ACC112 (cell line): ENCODE results near the gene LEFTY2.
"Not testable (repeated sequence)": the region's sequence is repeated elsewhere in the genome, so short reads cannot be mapped to it uniquely, and the experiment has no call there.

ENCODE experiments used
- H2AFZ ChIP-seq: fragments of 200-600 bp; sonication (generic); one replicate; pipeline ENCODE4 v1.6.0; 2017; ENCODE audit warnings: antibody characterized with exemption, low read length; ENCODE audit not compliant: unreplicated experiment
- H3K27ac ChIP-seq: fragments of 200-600 bp; sonication (generic); 2 replicates; pipeline ENCODE4 v1.5.1; 2014; ENCODE audit warnings: low read depth, mild to moderate bottlenecking, antibody characterized with exemption, low read length, moderate library complexity
- H3K27me3 ChIP-seq: fragments of 200-600 bp; sonication (generic); 2 replicates; pipeline ENCODE4 v1.6.1; 2014; ENCODE audit warnings: mild to moderate bottlenecking, antibody characterized with exemption, low read length, moderate library complexity, mixed read lengths; ENCODE audit not compliant: insufficient read depth
- H3K36me3 ChIP-seq: fragments of 200-600 bp; sonication (generic); 2 replicates; pipeline ENCODE4 v1.6.1; 2016; ENCODE audit warnings: mild to moderate bottlenecking, antibody characterized with exemption, low read length, moderate library complexity, mixed read lengths; ENCODE audit not compliant: insufficient read depth
- H3K4me1 ChIP-seq: fragments of 200-600 bp; sonication (generic); one replicate; pipeline ENCODE4 v1.6.1; 2016; ENCODE audit warnings: low read length, mixed read lengths; ENCODE audit not compliant: insufficient read depth, unreplicated experiment, control insufficient read depth
- H3K4me3 ChIP-seq: fragments of 200-600 bp; sonication (generic); 2 replicates; pipeline ENCODE4 v1.5.1; 2014; ENCODE audit warnings: mild to moderate bottlenecking, low read depth, low read length
- H3K79me2 ChIP-seq: fragments of 200-600 bp; sonication (generic); one replicate; pipeline ENCODE4 v1.6.0; 2016; ENCODE audit warnings: low read length; ENCODE audit not compliant: control insufficient read depth, unreplicated experiment, insufficient read depth

LEFTY2 gene

GRCh38 chr1:225972344-225973152 is 31.5 kb upstream of the LEFTY2 start:
- Histone ChIP-seq H3K79me2 (no peaks in the 10 kb centered on the region), H2AFZ (no peak overlapping the region), H3K36me3 (no peaks in the 10 kb centered on the region), H3K27me3 (no peaks in the 10 kb centered on the region), H3K4me1 (no peaks in the 10 kb centered on the region), H3K4me3 (no peak overlapping the region), H3K27ac (no peak overlapping the region)

GRCh38 chr1:225970592-225971157 is 29.7 kb upstream of the LEFTY2 start:
- not testable (repeated sequence) for H3K4me3 ChIP-seq, H3K36me3 ChIP-seq, H2AFZ ChIP-seq, H3K27me3 ChIP-seq, H3K4me1 ChIP-seq, H3K27ac ChIP-seq, H3K79me2 ChIP-seq

GRCh38 chr1:225969751-225970150 is 28.7 kb upstream of the LEFTY2 start:
- not testable (repeated sequence) for H3K27ac ChIP-seq, H3K36me3 ChIP-seq, H3K27me3 ChIP-seq, H3K4me1 ChIP-seq, H2AFZ ChIP-seq, H3K4me3 ChIP-seq, H3K79me2 ChIP-seq

DNA sequence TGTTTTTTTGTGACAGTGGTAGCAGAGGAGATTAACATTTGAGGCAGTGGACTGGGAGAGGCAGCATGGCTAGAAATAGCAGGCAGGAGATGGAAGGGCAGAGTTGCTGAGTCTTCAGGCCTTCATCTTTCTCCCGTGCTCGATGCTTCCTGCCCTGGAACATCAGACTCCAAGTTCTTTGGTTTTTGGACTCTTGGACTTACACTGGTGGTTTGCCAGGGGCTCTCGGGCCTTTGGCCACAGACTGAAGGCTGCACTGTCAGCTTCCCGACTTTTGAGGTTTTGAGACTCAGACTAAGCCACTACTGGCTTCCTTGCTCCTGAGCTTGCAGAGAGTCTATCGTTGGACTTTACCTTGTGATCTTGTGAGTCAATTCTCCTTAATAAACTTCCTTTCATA is 24.2 kb upstream of the LEFTY2 start:
- Histone ChIP-seq H3K79me2 (no peaks in the 10 kb centered on the region), H2AFZ (no peak overlapping the region), H3K27ac (no peak overlapping the region), H3K36me3 (no peaks in the 10 kb centered on the region), H3K27me3 (peaks cover 8% of the 10 kb centered on the region; the same call in 1 of the 2 replicates), H3K4me1 (no peaks in the 10 kb centered on the region), H3K4me3 (no peak overlapping the region)

- Histone ChIP-seq H3K36me3 (no peaks in the 10 kb centered on the region), H3K27me3 (peaks cover 8% of the 10 kb centered on the region; the same call in 1 of the 2 replicates), H2AFZ (no peak overlapping the region), H3K4me3 (no peak overlapping the region), H3K27ac (no peak overlapping the region), H3K79me2 (no peaks in the 10 kb centered on the region), H3K4me1 (no peaks in the 10 kb centered on the region)
Observed at GRCh38 chr1:225963735-225964530, 22.9 kb upstream of the LEFTY2 start.

DNA sequence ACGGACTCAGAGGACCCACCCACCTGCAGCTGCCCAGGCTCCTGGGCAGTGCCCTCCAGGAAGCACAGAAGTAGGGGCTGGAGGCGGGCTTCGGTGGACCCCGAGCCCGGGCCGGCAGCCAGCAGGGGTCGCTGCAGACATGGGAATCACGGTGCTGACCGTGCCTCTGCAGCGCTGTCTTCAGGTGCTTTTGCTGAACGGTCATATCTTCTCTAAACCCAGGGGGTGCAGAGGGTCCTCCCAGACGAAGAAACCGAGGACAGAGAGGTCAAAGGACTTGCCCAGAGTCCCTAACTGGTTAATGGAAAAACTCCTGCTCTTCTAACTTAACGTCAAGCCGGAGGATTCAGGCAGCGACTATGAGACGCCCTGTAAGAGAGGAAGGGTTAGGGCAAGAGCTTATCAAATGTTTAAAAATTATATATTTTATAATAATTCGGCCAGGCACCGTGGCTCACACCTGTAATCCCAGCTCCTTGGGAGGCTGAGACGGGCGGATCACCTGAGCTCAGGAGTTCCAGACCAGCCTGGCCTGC is 21.5 kb upstream of the LEFTY2 start:
- Histone ChIP-seq H3K4me1 (no peaks in the 10 kb centered on the region), H3K27ac (no peak overlapping the region), H2AFZ (no peak overlapping the region), H3K4me3 (no peak overlapping the region), H3K27me3 (peaks cover 8% of the 10 kb centered on the region; the same call in 1 of the 2 replicates), H3K36me3 (no peaks in the 10 kb centered on the region), H3K79me2 (no peaks in the 10 kb centered on the region)

GRCh38 chr1:225961659-225962439 is 20.8 kb upstream of the LEFTY2 start:
- no peaks in the 10 kb centered on the region for H3K79me2 ChIP-seq
- H3K27me3 ChIP-seq = peaks cover 8% of the 10 kb centered on the region; the same call in 1 of the 2 replicates
- H3K27ac ChIP-seq = no peak overlapping the region
- H3K4me1 ChIP-seq = no peaks in the 10 kb centered on the region
- no peaks in the 10 kb centered on the region for H3K36me3 ChIP-seq
- no peak overlapping the region for H3K4me3 ChIP-seq
- H2AFZ ChIP-seq = no peak overlapping the region

- no peaks in the 10 kb centered on the region for H3K79me2 ChIP-seq
- H3K4me3 ChIP-seq = no peak overlapping the region
- H3K4me1 ChIP-seq = no peaks in the 10 kb centered on the region
- no peak overlapping the region for H3K27ac ChIP-seq
- H3K36me3 ChIP-seq = no peaks in the 10 kb centered on the region
- H3K27me3 ChIP-seq = peaks cover 32% of the 10 kb centered on the region
- H2AFZ ChIP-seq = no peak overlapping the region
Observed at GRCh38 chr1:225958041-225958440, 17.0 kb upstream of the LEFTY2 start.

DNA sequence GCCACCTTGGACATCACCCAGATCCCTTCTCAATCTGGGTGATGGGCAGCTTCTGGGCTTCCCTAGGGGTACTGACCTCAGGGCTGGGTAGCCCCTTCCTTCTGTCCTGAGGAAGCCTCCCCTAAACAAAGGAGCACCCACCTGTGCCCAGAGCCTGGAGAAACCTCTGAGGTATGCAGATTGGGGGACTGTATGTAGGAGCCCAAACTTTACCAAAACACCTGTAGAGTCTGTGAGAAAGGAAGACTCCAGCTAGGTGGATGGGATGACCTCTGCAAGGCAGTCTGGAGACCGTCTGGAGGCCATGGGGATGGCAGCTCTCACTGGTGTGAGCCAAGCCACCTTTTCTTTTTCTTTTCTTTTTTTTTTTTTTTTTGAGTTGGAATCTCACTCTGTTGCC is 13.7 kb upstream of the LEFTY2 start:
- H2AFZ ChIP-seq = no peak overlapping the region
- H3K79me2 ChIP-seq = no peaks in the 10 kb centered on the region
- no peak overlapping the region for H3K4me3 ChIP-seq
- H3K4me1 ChIP-seq = no peaks in the 10 kb centered on the region
- H3K27me3 ChIP-seq = peaks cover 31% of the 10 kb centered on the region
- H3K36me3 ChIP-seq = no peaks in the 10 kb centered on the region
- H3K27ac ChIP-seq = no peak overlapping the region

DNA sequence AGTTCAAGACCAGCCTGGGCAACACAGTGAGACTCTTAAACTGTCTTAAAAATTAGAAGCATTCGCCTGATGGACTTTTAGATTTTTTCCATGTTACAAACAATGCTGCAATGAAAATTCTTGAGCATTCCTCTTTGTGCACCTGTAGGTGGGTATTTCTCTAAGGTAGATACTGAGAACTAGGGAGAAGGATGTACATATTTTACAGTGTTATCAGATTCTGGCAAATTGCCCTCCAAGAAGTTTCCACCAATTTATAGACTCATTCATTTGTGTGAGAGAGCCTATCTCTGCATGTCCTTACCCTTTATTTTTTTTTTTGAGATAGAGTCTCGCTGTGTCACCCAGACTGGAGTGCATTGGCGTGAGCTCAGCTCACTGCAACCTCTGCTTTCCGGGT is 12.3 kb upstream of the LEFTY2 start:
- Histone ChIP-seq H3K36me3 (no peaks in the 10 kb centered on the region), H3K4me1 (no peaks in the 10 kb centered on the region), H3K4me3 (no peak overlapping the region), H2AFZ (no peak overlapping the region), H3K27ac (no peak overlapping the region), H3K27me3 (peaks cover 40% of the 10 kb centered on the region), H3K79me2 (no peaks in the 10 kb centered on the region)
